Measurements from ENCODE around the gene NTN1. TPM values are rescaled to one million over a fixed set of nuclear protein-coding genes. Genes with fewer than 3 reads are reported as not detected.

NTN1 gene
- total RNA-seq, 4 donors from 2014 or later = 74.3 to 211 (median 107) TPM

DNA sequence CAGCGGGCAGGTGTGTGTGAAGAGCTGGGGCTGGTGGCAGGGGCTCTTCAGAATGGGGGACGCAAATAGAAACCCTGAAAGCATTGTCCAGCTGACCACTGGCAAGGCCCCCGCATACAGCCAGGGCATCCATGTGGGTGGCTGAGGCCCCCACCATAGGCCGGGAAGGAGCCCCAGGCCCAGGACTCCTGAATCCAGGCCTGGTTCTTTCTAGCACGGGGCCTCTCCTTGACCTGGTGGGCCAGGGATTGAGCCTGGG is 200.5 kb downstream of the NTN1 start:
- H3K4me3 ChIP-seq = no peak overlapping the region
- H3K27ac ChIP-seq = peak overlapping the region in 2 of 4 donors; percentile 36 to 91
- peaks cover 0 to 61% (median 7%) of the 10 kb centered on the region in 3 donors for H3K4me1 ChIP-seq
- 100% methylated on average over 1 of the region's 5 CpGs; no CpG with 5 or more reads in 1 of the 2 donors for WGBS, 2 donors (ENCODE audit: low coverage in 1 of 2)
- H3K36me3 ChIP-seq = peaks cover 0 to 25% of the 10 kb centered on the region in 2 donors
- no peak for ATAC-seq
- no peaks in the 10 kb centered on the region for H3K9me3 ChIP-seq
- H3K27me3 ChIP-seq = no peaks in the 10 kb centered on the region
- TF ChIP-seq EP300 (IDR thresholded peaks at IDR 0.05) (no peak), POLR2A (IDR thresholded peaks at IDR 0.05) (no peak), POLR2AphosphoS5 (IDR thresholded peaks at IDR 0.05) (no peak), CTCF (IDR thresholded peaks at IDR 0.05) (no peak)

DNA sequence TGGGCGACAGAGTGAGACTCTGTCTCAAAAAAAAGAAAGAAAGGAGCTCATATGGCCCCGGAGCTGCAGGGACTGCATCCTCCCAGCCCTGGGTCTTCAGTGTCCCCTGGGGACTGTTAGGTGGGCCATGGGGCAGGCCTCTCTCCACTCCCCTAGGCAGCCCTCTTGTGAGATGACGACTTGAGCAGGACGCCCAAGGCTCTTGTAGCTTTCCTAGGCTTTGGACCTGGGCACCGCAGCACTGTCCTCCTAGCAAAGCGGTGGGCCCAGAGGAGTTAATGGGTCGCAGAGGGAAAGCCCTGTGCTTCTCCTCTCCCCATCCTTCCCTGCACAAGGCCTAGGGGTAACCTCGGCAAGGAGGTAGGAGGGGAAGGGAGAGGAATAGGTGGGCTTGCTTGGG is 202.2 kb downstream of the NTN1 start:
- Histone ChIP-seq H3K27me3 (no peaks in the 10 kb centered on the region), H3K4me1 (peaks cover 2 to 55% (median 6%) of the 10 kb centered on the region in 3 donors), H3K27ac (peak overlapping the region in 3 of 4 donors; percentile 39 to 91 (median 80)), H3K4me3 (no peak overlapping the region), H3K9me3 (no peaks in the 10 kb centered on the region), H3K36me3 (peaks cover 0 to 25% of the 10 kb centered on the region in 2 donors)
- no peak for ATAC-seq
- 63% methylated on average over 3 of the region's 8 CpGs; no CpG with 5 or more reads in 1 of the 2 donors for WGBS, 2 donors (ENCODE audit: low coverage in 1 of 2)
- TF ChIP-seq EP300 (IDR thresholded peaks at IDR 0.05) (no peak), POLR2A (IDR thresholded peaks at IDR 0.05) (no peak), CTCF (IDR thresholded peaks at IDR 0.05) (no peak), POLR2AphosphoS5 (IDR thresholded peaks at IDR 0.05) (no peak)

DNA sequence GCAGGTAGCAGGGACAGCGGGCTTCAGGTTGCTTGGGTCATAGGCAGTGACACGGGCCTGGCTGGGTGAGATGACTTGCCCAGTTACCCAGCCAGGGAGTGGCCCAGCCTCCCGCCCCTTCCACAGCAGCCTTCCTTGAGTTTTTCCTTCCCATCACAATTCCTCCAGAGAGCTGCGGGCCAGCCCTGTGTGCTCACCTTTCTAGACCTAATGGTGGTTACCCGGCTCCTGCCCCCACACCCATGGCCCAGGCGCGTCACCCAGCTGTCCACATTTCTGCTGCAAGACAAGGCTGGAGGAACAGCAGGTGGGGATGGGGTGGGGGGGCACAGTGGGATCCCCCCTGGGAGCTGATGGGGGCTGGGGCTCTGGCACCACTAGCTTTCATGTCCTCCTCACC is 203.2 kb downstream of the NTN1 start:
- TF ChIP-seq POLR2AphosphoS5 (IDR thresholded peaks at IDR 0.05) (no peak), POLR2A (IDR thresholded peaks at IDR 0.05) (no peak), EP300 (IDR thresholded peaks at IDR 0.05) (no peak), CTCF (IDR thresholded peaks at IDR 0.05) (no peak)

DNA sequence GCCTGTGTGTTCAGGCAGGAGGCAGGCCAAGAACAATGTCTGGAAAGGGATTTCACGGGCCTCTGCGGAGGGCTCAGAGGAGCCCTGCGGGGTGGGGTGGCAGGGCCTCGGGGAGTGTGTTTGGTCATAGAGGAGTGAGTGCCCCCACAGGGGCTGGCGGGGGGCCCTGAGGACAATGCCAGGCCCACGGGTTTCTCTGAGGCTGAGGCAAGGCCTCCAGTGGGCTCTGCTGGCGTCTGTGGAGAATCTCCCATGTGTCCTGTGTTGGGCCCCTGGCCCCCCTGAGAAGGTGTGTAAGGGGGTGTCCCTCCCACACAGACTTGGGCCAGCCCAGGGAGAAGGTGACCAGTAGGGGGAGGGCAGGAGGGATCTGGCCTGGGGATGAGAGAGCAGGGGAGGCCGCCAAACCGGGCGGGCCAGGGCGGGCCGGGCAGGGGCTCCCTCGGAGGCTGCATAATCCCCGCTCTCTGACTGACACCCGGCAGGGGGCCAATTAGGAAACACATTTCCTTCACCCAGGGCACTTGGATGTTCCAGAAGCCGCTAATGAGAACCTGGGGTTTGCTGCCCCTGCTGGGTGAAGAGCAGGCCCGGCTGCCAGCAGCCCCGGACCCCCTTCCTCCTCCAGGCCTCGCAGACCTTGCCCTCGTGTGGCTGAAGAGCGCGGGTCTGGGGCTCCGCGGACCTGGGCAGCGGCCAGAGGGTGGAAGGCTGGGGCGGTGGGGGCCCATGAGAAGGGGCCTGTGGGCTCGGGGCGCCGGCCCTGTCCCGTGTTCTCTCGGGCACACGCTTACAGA is 204.2 kb downstream of the NTN1 start:
- TF ChIP-seq CTCF (IDR thresholded peaks at IDR 0.05) (peak in 2 of 4 experiments; percentile 4 to 28), POLR2AphosphoS5 (IDR thresholded peaks at IDR 0.05) (no peak), POLR2A (IDR thresholded peaks at IDR 0.05) (no peak), EP300 (IDR thresholded peaks at IDR 0.05) (no peak)
- H3K4me1 ChIP-seq = peaks cover 2 to 54% (median 11%) of the 10 kb centered on the region in 3 donors
- no peaks in the 10 kb centered on the region for H3K9me3 ChIP-seq
- peaks cover 0 to 25% of the 10 kb centered on the region in 2 donors for H3K36me3 ChIP-seq
- H3K4me3 ChIP-seq = no peak overlapping the region
- no peaks in the 10 kb centered on the region for H3K27me3 ChIP-seq
- 77% methylated on average over 3 of the region's 32 CpGs; no CpG with 5 or more reads in 1 of the 2 donors for WGBS, 2 donors (ENCODE audit: low coverage in 1 of 2)
- no peak for ATAC-seq
- peak overlapping the region in 3 of 4 donors; percentile 80 to 92 (median 91) for H3K27ac ChIP-seq

More for the DNA sequence above, 203.2 kb downstream of the NTN1 start:
- Histone ChIP-seq H3K27ac (peak overlapping the region in 3 of 4 donors; percentile 57 to 91 (median 80)), H3K4me3 (no peak overlapping the region), H3K36me3 (peaks cover 0 to 25% of the 10 kb centered on the region in 2 donors), H3K9me3 (no peaks in the 10 kb centered on the region), H3K4me1 (peaks cover 2 to 54% (median 11%) of the 10 kb centered on the region in 3 donors), H3K27me3 (no peaks in the 10 kb centered on the region)
- WGBS, 2 donors (ENCODE audit: low coverage in 1 of 2) = no CpG with 5 or more reads among the region's 7 CpGs
- no peak for ATAC-seq

Measured in gastroesophageal sphincter (tissue), 4 donors.